K562 (cell line): Measurements from ENCODE around the gene RNGTT. TPM values are rescaled to one million over a fixed set of nuclear protein-coding genes. Genes with fewer than 3 reads are reported as not detected.

ENCODE experiments used
- ATAC-seq: fragments of 200-7000 bp; cut with Tn5 transposase; 3 replicates; pipeline ENCODE4 v1.9.1; 2020; ENCODE audit warnings: moderate library complexity
- BruUV-seq: library from RNA; stranded (reverse); fragments of 400-500 nt; replicated peaks from 2 replicates; lab custom pipeline; 2021; lab: Mats Ljungman, UMichigan
- CTCF ChIA-PET: fragments of 300-600 bp; formaldehyde crosslinking; extraction: SDS; loops from one replicate; lab custom pipeline; 2021; ENCODE audit warnings: low intra/inter-chr PET ratio; lab: Yijun Ruan, JAX
- POLR2A ChIA-PET: fragments of 300-600, 350-650 bp; sonication (Branson Sonifier 250); formaldehyde crosslinking; extraction: SDS; loops from one replicate; lab custom pipeline; 2021; ENCODE audit warnings: antibody characterized with exemption, inconsistent platforms; lab: Yijun Ruan, JAX
- DNase-seq, 4 experiments: peaks; one replicate each; pipeline versions ENCODE4 v3.0.0 to v3.0.0-alpha.2; 2011 to 2018; ENCODE audit warnings: low spot score in 3 of 4, mixed read lengths in 3 of 4; ENCODE audit errors: extremely low read depth in 1 of 4
- FAIRE-seq: peaks from 2 replicates; lab custom pipeline; 2011; peaks lifted over from hg19 to GRCh38; lab: Jason Lieb, UNC
- H2AFZ ChIP-seq: 2 replicates; pipeline ENCODE4 v1.6.0; 2011; ENCODE audit warnings: low read depth, low read length, control low read depth, inconsistent platforms
- H3K27ac ChIP-seq: fragments of 200-600 bp; 3 replicates; pipeline ENCODE4 v1.8.0; 2011; ENCODE audit warnings: low read depth, mild to moderate bottlenecking, control low read depth, inconsistent platforms, low read length, moderate library complexity, mixed read lengths; ENCODE audit errors: extremely low read depth
- H3K27me3 ChIP-seq, 2 experiments: fragments of 300-600 bp in 1 of 2; 2 replicates in 1 of 2; 3 replicates in 1 of 2; pipeline versions ENCODE4 v1.6.0 to v1.8.0; 2011; ENCODE audit warnings: inconsistent platforms in 2 of 2, low read length in 2 of 2, mild to moderate bottlenecking in 1 of 2, mixed read lengths in 1 of 2, moderate library complexity in 1 of 2; ENCODE audit not compliant: control insufficient read depth in 2 of 2, insufficient read depth in 2 of 2
- H3K36me3 ChIP-seq: fragments of 300-600 bp; 3 replicates; pipeline ENCODE4 v1.8.0; 2011; ENCODE audit warnings: mild to moderate bottlenecking, low read length, inconsistent platforms; ENCODE audit not compliant: control insufficient read depth, insufficient read depth
- H3K4me1 ChIP-seq, 2 experiments: fragments of 200-600 bp in 1 of 2; replicated peaks in 1 of 2; 2 replicates in 1 of 2; 3 replicates in 1 of 2; pipeline versions ENCODE4 v1.5.1 to v1.8.0; 2011; ENCODE audit warnings: inconsistent platforms in 2 of 2, low read length in 2 of 2, mild to moderate bottlenecking in 1 of 2, mixed read lengths in 1 of 2, moderate library complexity in 1 of 2; ENCODE audit not compliant: control insufficient read depth in 2 of 2, insufficient read depth in 2 of 2
- H3K4me2 ChIP-seq: 2 replicates; pipeline ENCODE4 v1.6.1; 2011; ENCODE audit warnings: low read length, control low read depth, inconsistent platforms, mixed read lengths; ENCODE audit not compliant: insufficient read depth
- H3K4me3 ChIP-seq: fragments of 200-600 bp; sonication (generic), shearing (Covaris generic); 2 replicates; pipeline ENCODE4 v1.5.1; 2016; ENCODE audit warnings: control low read depth, inconsistent platforms
- H3K79me2 ChIP-seq: fragments of 200-600 bp; 3 replicates; pipeline ENCODE4 v1.8.0; 2011; ENCODE audit warnings: low read length, inconsistent platforms; ENCODE audit not compliant: control insufficient read depth, insufficient read depth
- H3K9ac ChIP-seq, 2 experiments: 2 replicates each; pipeline versions ENCODE4 v1.6.0 to v1.6.1; 2011; ENCODE audit warnings: low read depth in 2 of 2, low read length in 2 of 2, control low read depth in 1 of 2, inconsistent platforms in 1 of 2, mild to moderate bottlenecking in 1 of 2, mixed read lengths in 1 of 2; ENCODE audit not compliant: insufficient read depth in 1 of 2
- H3K9me1 ChIP-seq: one replicate; pipeline ENCODE4 v1.6.0; 2011; ENCODE audit warnings: inconsistent platforms, mild to moderate bottlenecking, low read length, moderate library complexity; ENCODE audit not compliant: control insufficient read depth, insufficient read depth
- H3K9me3 ChIP-seq: replicated peaks from 2 replicates; pipeline ENCODE4 v1.5.1; 2011; ENCODE audit warnings: low read depth, low read length, inconsistent platforms; ENCODE audit not compliant: control insufficient read depth, insufficient read depth
- H4K20me1 ChIP-seq: replicated peaks from 2 replicates; pipeline ENCODE4 v1.6.1; 2011; ENCODE audit warnings: low read length, inconsistent platforms, mixed read lengths; ENCODE audit not compliant: control insufficient read depth, insufficient read depth
- ARID1B ChIP-seq: fragments of 450-650 bp; IDR thresholded peaks from 2 replicates; pipeline ENCODE4 v1.6.1; 2016; ENCODE audit warnings: antibody characterized with exemption, mild to moderate bottlenecking, inconsistent platforms
- CBFA2T3 ChIP-seq: fragments of 450-650 bp; IDR thresholded peaks from 2 replicates; pipeline ENCODE4 v1.6.1; 2017
- COPS2 ChIP-seq: fragments of 450-650 bp; conservative IDR thresholded peaks from 2 replicates; pipeline ENCODE4 v1.6.1; 2016; ENCODE audit warnings: mild to moderate bottlenecking, moderate library complexity
- ERF ChIP-seq: fragments of 450-650 bp; formaldehyde crosslinking; IDR thresholded peaks from 2 replicates; pipeline ENCODE4 v1.4.0; 2020; ENCODE audit warnings: mild to moderate bottlenecking, mixed read lengths
- HOXB6 ChIP-seq: fragments of 250-450 bp; sonication (Bioruptor Pico); IDR thresholded peaks from 2 replicates; pipeline ENCODE4 v1.5.1; 2022; ENCODE audit warnings: mild to moderate bottlenecking, borderline replicate concordance
- L3MBTL2 ChIP-seq: fragments of 450-650 bp; IDR thresholded peaks from 2 replicates; pipeline ENCODE4 v1.6.1; 2016; ENCODE audit warnings: mild to moderate bottlenecking, moderate library complexity
- MEIS2 ChIP-seq: fragments of 450-650 bp; IDR thresholded peaks from 2 replicates; pipeline ENCODE4 v1.6.1; 2014; ENCODE audit warnings: mild to moderate bottlenecking; ENCODE audit not compliant: partially characterized antibody
- NFXL1 ChIP-seq: fragments of 450-650 bp; formaldehyde crosslinking; IDR thresholded peaks from 2 replicates; pipeline ENCODE4 v1.4.0; 2021; ENCODE audit warnings: mild to moderate bottlenecking
- TEAD4 ChIP-seq, 2 experiments: sonication (generic) in 1 of 2; formaldehyde crosslinking in 1 of 2; IDR thresholded peaks; 2 replicates each; pipeline versions ENCODE4 v1.6.1 to v1.8.0; 2012 to 2022; ENCODE audit warnings: borderline replicate concordance in 1 of 2, inconsistent platforms in 1 of 2, low read length in 1 of 2, mild to moderate bottlenecking in 1 of 2, missing genetic modification reagents in 1 of 2
- TGIF2 ChIP-seq: sonication (generic); formaldehyde crosslinking; IDR thresholded peaks from 2 replicates; pipeline ENCODE4 v1.8.1; 2022; ENCODE audit warnings: mild to moderate bottlenecking, missing genetic modification reagents, moderate library complexity
- ZNF644 ChIP-seq: fragments of 200-800 bp; sonication (Bioruptor generic); IDR thresholded peaks from 2 replicates; pipeline ENCODE4 v1.6.1; 2016; ENCODE audit warnings: low read depth, missing genetic modification characterization, missing compliant biosample characterization
- WGBS: fragments of 100-300 bp; shearing (Covaris generic); methylation state at CpG from one replicate; pipeline ENCODE4 v1.1.6; 2016; ENCODE audit warnings: low coverage, mixed read lengths; ENCODE audit not compliant: insufficient coverage; ENCODE audit errors: missing lambda C conversion rate; 5-methylcytosine and 5-hydroxymethylcytosine counted together
- in situ Hi-C: fragments of 300-500 bp; cut with MboI; formaldehyde crosslinking; loops from 4 replicates; pipeline ENCODE4 v1.15.0; 2018; ENCODE audit warnings: inconsistent platforms, mixed read lengths
- intact Hi-C: fragments of 100-400 bp; cut with micrococcal nuclease; formaldehyde crosslinking; loops from 2 replicates; pipeline ENCODE4 v1.14.2; 2022
- polyA plus RNA-seq, 8 experiments: library from polyadenylated mRNA; depleted of rRNA in 4 of 8; stranded (reverse) in 5 of 8; unstranded in 3 of 8; fragments of >200 nt; fragmentation: Nextera tagmentation in 2 of 8; fragmentation: Illumina TruSeq in 1 of 8; extraction: Ambion mirVana in 2 of 8; extraction: Trizol in 1 of 8; gene quantifications; 2 replicates each; pipeline versions ENCODE4 v1.2.1 to v1.2.3, GENCODE V29; 2011 to 2014; ENCODE audit warnings: inconsistent platforms in 1 of 8, missing spikeins in 1 of 8
- total RNA-seq, 7 experiments: library from RNA; depleted of rRNA in 6 of 7; stranded (reverse); fragments of >200 nt in 6 of 7; fragmentation: Illumina TruSeq in 2 of 7; extraction: Trizol in 2 of 7; gene quantifications; 2 replicates each; pipeline versions ENCODE4 v1.2.1 to v1.2.3, GENCODE V29; 2011 to 2021; ENCODE audit warnings: low replicate concordance in 1 of 7
- TF ChIP-seq, protein P1 (sequence below): fragments of 450-650 bp; formaldehyde crosslinking; IDR thresholded peaks from 2 replicates; pipeline ENCODE4 v1.4.0; 2020; ENCODE audit warnings: mild to moderate bottlenecking, moderate library complexity

RNGTT gene
- total and polyA plus RNA-seq, 9 of the 15 experiments (the other 6 are each of a cell fraction or from before 2014, with no cell fraction given): 6.1 to 31.7 (median 19.5) TPM

DNA sequence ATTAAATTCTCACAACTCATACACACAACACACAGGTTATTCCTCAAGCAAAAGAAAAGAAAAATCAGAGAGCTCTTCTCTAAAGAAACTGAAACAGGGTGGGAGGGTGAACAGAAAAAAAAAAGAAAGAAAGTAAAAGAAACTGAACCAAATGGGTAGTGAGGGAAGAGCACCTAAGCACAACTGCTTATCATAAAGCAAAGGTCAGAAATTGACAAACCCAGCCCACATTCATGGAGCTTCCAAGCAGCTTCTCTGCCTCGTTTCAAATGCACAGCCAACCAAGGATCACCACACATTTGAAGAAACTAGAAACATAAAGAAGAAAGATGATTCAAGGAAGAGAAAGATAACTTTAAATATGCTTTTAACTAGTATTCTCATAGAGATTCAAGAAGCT lies 90.5 kb downstream of the RNGTT start:
- no peak overlapping the region for H3K4me2 ChIP-seq
- H4K20me1 ChIP-seq: no peaks in the 10 kb centered on the region
- intact Hi-C loops (loop anchor here (5.0 kb wide), 1 partner anchor 276 kb away; no protein-coding TSS in a partner anchor), in situ Hi-C loops (no loop called here)
- no peak overlapping the region for H3K27ac ChIP-seq
- no peaks in the 10 kb centered on the region for H3K79me2 ChIP-seq
- H3K27me3 ChIP-seq: no peaks in the 10 kb centered on the region
- ChIA-PET POLR2A (interaction anchor here (0.6 to 1.1 kb wide), 3 partner anchors 10 to 376 kb away, joined by 3 read pairs; no protein-coding TSS in a partner anchor), CTCF (no interaction called here)
- no peak overlapping the region for H2AFZ ChIP-seq
- WGBS: 22% methylated on average over 1 of the region's 1 CpG
- ATAC-seq: peak; percentile 38; the same call in 1 of the 3 replicates
- H3K4me3 ChIP-seq: no peak overlapping the region
- peaks cover 2% of the 10 kb centered on the region for H3K9me1 ChIP-seq
- FAIRE-seq: no peak
- H3K36me3 ChIP-seq: no peaks in the 10 kb centered on the region
- peaks cover 0 to 9% of the 10 kb centered on the region in 2 experiments; a peak in 2 of 5 replicates for H3K4me1 ChIP-seq
- no TSS peak for BruUV-seq
- H3K9ac ChIP-seq: no peak overlapping the region
- DNase-seq: no peak
- no peaks in the 10 kb centered on the region for H3K9me3 ChIP-seq
- no peak for TF ChIP-seq NFXL1 (CRISPR knock-in tag)
- TF ChIP-seq, all 486 proteins: peak for 0

DNA sequence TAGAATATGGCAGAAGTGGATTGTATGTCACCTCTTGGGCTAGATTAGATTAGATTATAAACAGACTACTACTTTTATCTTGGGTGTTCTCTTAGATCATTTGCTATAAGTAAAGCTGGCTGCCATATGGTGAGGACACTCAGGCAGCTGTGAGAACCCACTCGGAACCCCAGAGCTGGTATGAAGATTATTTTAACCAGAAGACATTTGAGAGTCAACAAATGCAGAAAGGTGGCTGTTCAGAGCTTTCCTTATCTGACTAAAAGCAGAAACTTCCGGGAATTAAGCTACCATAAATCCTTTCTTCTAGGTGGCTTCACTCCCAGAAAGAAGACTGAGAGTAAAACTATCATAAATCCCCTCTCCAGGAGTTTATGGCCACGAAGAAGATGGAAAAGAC lies 91.9 kb downstream of the RNGTT start:
- intact Hi-C loops: loop anchor here (5.0 kb wide), 1 partner anchor 274 kb away; no protein-coding TSS in a partner anchor
- TF ChIP-seq TEAD4 (IDR thresholded peaks at IDR 0.05; ENCODE audit: low read length) (peak; percentile 16; the same call in 1 of the 2 replicates), TEAD4 (CRISPR knock-in tag; IDR thresholded peaks at IDR 0.05; ENCODE audit: borderline replicate concordance) (no peak), TGIF2 (no peak), ARID1B (peak; percentile 50), L3MBTL2 (no peak), CBFA2T3 (peak; percentile 48), HOXB6 (CRISPR knock-in tag) (no peak), ERF (CRISPR knock-in tag) (no peak), COPS2 (no peak), NFXL1 (CRISPR knock-in tag) (no peak), ZNF644 (0 out of 2 replicates have a peak, but pooled peaks have one; percentile 5), MEIS2 (peak; percentile 59)
- TF ChIP-seq, protein P1, sequence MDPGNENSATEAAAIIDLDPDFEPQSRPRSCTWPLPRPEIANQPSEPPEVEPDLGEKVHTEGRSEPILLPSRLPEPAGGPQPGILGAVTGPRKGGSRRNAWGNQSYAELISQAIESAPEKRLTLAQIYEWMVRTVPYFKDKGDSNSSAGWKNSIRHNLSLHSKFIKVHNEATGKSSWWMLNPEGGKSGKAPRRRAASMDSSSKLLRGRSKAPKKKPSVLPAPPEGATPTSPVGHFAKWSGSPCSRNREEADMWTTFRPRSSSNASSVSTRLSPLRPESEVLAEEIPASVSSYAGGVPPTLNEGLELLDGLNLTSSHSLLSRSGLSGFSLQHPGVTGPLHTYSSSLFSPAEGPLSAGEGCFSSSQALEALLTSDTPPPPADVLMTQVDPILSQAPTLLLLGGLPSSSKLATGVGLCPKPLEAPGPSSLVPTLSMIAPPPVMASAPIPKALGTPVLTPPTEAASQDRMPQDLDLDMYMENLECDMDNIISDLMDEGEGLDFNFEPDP (CRISPR knock-in tag): no peak
- TF ChIP-seq, all 486 proteins: peak for 5
- ChIA-PET POLR2A (interaction anchor here (0.7 to 1.0 kb wide), 2 partner anchors 9 to 13 kb away, joined by 3 to 4 read pairs; no protein-coding TSS in a partner anchor), CTCF (interaction anchor here (0.9 to 2.2 kb wide), 2 partner anchors 941 to 1805 kb away, joined by 6 to 10 read pairs; no protein-coding TSS in a partner anchor)
- Histone ChIP-seq H3K4me3 (no peak overlapping the region), H4K20me1 (no peaks in the 10 kb centered on the region), H3K27me3 (no peaks in the 10 kb centered on the region), H3K4me2 (no peak overlapping the region), H3K36me3 (no peaks in the 10 kb centered on the region), H3K4me1 (peaks cover 0 to 9% of the 10 kb centered on the region in 2 experiments; a peak in 2 of 5 replicates), H3K9me3 (no peaks in the 10 kb centered on the region), H2AFZ (no peak overlapping the region), H3K27ac (no peak overlapping the region; the same call in 2 of the 3 replicates), H3K79me2 (no peaks in the 10 kb centered on the region), H3K9me1 (peaks cover 2% of the 10 kb centered on the region), H3K9ac (no peak overlapping the region)
- 16% methylated on average over 3 of the region's 3 CpGs for WGBS
- no TSS peak for BruUV-seq
- in situ Hi-C loops: no loop called here
- DNase-seq (peak in 1 of 4 experiments; percentile 27), ATAC-seq (peak; percentile 47; the same call in 2 of the 3 replicates), FAIRE-seq (no peak)
